H1 (cell line): ENCODE results near the gene GKN2. TPM values are rescaled to one million over a fixed set of nuclear protein-coding genes. Genes with fewer than 3 reads are reported as not detected.

ENCODE experiments used
- CTCF ChIA-PET: fragments of 300-600 bp; sonication (Branson Sonifier 250); formaldehyde crosslinking; loops from one replicate; lab custom pipeline; 2021; ENCODE audit not compliant: partially characterized antibody; lab: Charles Lee
- POLR2A ChIA-PET: fragments of 300-600 bp; sonication (Branson Sonifier 250); formaldehyde crosslinking; loops from one replicate; lab custom pipeline; 2021; ENCODE audit warnings: inconsistent platforms; ENCODE audit not compliant: partially characterized antibody; lab: Charles Lee
- DNase-seq, 2 experiments: peaks; one replicate each; pipeline versions ENCODE4 v3.0.0 to v3.0.0-alpha.2; 2010 to 2022; ENCODE audit warnings: low spot score in 2 of 2, low read depth in 1 of 2, mixed read lengths in 1 of 2
- FAIRE-seq: peaks from 2 replicates; lab custom pipeline; 2011; peaks lifted over from hg19 to GRCh38; lab: Jason Lieb, UNC
- H2AFZ ChIP-seq: 2 replicates; pipeline ENCODE4 v1.8.1; 2012; ENCODE audit warnings: low read length, inconsistent platforms
- H2AK5ac ChIP-seq: 2 replicates; pipeline ENCODE4 v1.6.1; 2013; ENCODE audit warnings: low read depth, low read length
- H2BK120ac ChIP-seq: replicated peaks from 2 replicates; pipeline ENCODE3; 2013; ENCODE audit warnings: low read depth, low read length, inconsistent platforms
- H2BK12ac ChIP-seq: 2 replicates; pipeline ENCODE4 v1.6.1; 2013; ENCODE audit warnings: low read depth, low read length
- H2BK15ac ChIP-seq: 2 replicates; pipeline ENCODE4 v1.6.1; 2013; ENCODE audit warnings: low read length
- H2BK20ac ChIP-seq: 2 replicates; pipeline ENCODE4 v1.6.1; 2013; ENCODE audit warnings: low read length
- H2BK5ac ChIP-seq: 2 replicates; pipeline ENCODE4 v1.6.1; 2013; ENCODE audit warnings: low read depth, low read length
- H3K14ac ChIP-seq: 2 replicates; pipeline ENCODE4 v1.6.1; 2013; ENCODE audit warnings: inconsistent platforms; ENCODE audit not compliant: insufficient read length
- H3K18ac ChIP-seq: 2 replicates; pipeline ENCODE4 v1.6.1; 2013; ENCODE audit warnings: low read length; ENCODE audit errors: extremely low read depth
- H3K23ac ChIP-seq: 2 replicates; pipeline ENCODE4 v1.6.1; 2013; ENCODE audit warnings: inconsistent platforms; ENCODE audit not compliant: insufficient read length
- H3K23me2 ChIP-seq: 2 replicates; pipeline ENCODE4 v1.6.1; 2013; ENCODE audit warnings: low read depth, low read length
- H3K27ac ChIP-seq: 2 replicates; pipeline ENCODE4 v1.6.1; 2011; ENCODE audit warnings: low read depth, low read length, inconsistent platforms
- H3K27me3 ChIP-seq, 4 experiments: replicated peaks in 1 of 4; 1 replicate in 1 of 4; 2 replicates in 3 of 4; pipeline versions ENCODE4 v1.6.1 to v1.8.1; 2011 to 2013; ENCODE audit warnings: low read length in 3 of 4, mild to moderate bottlenecking in 3 of 4, inconsistent platforms in 2 of 4, mixed read lengths in 2 of 4, moderate library complexity in 1 of 4; ENCODE audit not compliant: control insufficient read depth in 3 of 4, insufficient read depth in 3 of 4; ENCODE audit errors: extremely low read depth in 1 of 4
- H3K36me3 ChIP-seq, 4 experiments: 2 replicates each; pipeline versions ENCODE4 v1.6.1 to v1.8.1; 2011 to 2013; ENCODE audit warnings: mild to moderate bottlenecking in 4 of 4, low read length in 3 of 4, moderate library complexity in 2 of 4, control low read depth in 1 of 4, inconsistent platforms in 1 of 4; ENCODE audit not compliant: insufficient read depth in 4 of 4, control insufficient read depth in 2 of 4
- H3K4ac ChIP-seq: replicated peaks from 2 replicates; pipeline ENCODE3; 2013; ENCODE audit warnings: low read length, low read depth, mixed read lengths, inconsistent platforms; ENCODE audit not compliant: insufficient read length
- H3K4me1 ChIP-seq, 4 experiments: replicated peaks in 1 of 4; 1 replicate in 1 of 4; 2 replicates in 3 of 4; pipeline versions ENCODE4 v1.6.1 to v1.8.1; 2011 to 2013; ENCODE audit warnings: low read length in 3 of 4, inconsistent platforms in 2 of 4, mixed read lengths in 1 of 4; ENCODE audit not compliant: insufficient read depth in 4 of 4, control insufficient read depth in 3 of 4
- H3K4me2 ChIP-seq, 2 experiments: 2 replicates each; pipeline versions ENCODE4 v1.6.1 to v1.8.1; 2011 to 2013; ENCODE audit warnings: low read depth in 2 of 2, low read length in 2 of 2, control low read depth in 1 of 2, inconsistent platforms in 1 of 2, mild to moderate bottlenecking in 1 of 2; ENCODE audit not compliant: insufficient read depth in 1 of 2
- H3K4me3 ChIP-seq, 4 experiments: fragments of 200-600, 300-600 bp in 1 of 4; sonication (generic), shearing (Covaris generic), sonication (Bioruptor Twin) in 1 of 4; 2 replicates each; pipeline versions ENCODE4 v1.5.1 to v1.8.1; 2011 to 2016; ENCODE audit warnings: low read length in 4 of 4, low read depth in 3 of 4, control low read depth in 2 of 4, inconsistent platforms in 2 of 4, mild to moderate bottlenecking in 2 of 4, mixed read lengths in 1 of 4, moderate library complexity in 1 of 4; ENCODE audit not compliant: insufficient read depth in 2 of 4; ENCODE audit errors: extremely low read depth in 1 of 4
- H3K56ac ChIP-seq: replicated peaks from 2 replicates; pipeline ENCODE3; 2013; ENCODE audit warnings: low read depth, mild to moderate bottlenecking, mixed read lengths, low read length, inconsistent platforms; ENCODE audit not compliant: insufficient read length
- H3K79me1 ChIP-seq: 2 replicates; pipeline ENCODE4 v1.6.1; 2013; ENCODE audit warnings: low read depth, low read length, control low read depth
- H3K79me2 ChIP-seq, 2 experiments: 2 replicates each; pipeline versions ENCODE4 v1.6.1 to v1.8.1; 2012 to 2013; ENCODE audit warnings: low read length in 2 of 2, mild to moderate bottlenecking in 2 of 2, inconsistent platforms in 1 of 2; ENCODE audit not compliant: insufficient read depth in 2 of 2, control insufficient read depth in 1 of 2
- H3K9ac ChIP-seq, 4 experiments: replicated peaks in 1 of 4; 1 replicate in 1 of 4; 2 replicates in 3 of 4; pipeline versions ENCODE4 v1.6.1 to v1.8.1; 2011 to 2013; ENCODE audit warnings: low read depth in 3 of 4, low read length in 3 of 4, control low read depth in 2 of 4, mild to moderate bottlenecking in 2 of 4, moderate library complexity in 2 of 4, inconsistent platforms in 1 of 4; ENCODE audit errors: extremely low read depth in 1 of 4
- H3K9me3 ChIP-seq, 2 experiments: 2 replicates each; pipeline versions ENCODE4 v1.6.1 to v1.8.1; 2012 to 2013; ENCODE audit warnings: mild to moderate bottlenecking in 2 of 2, moderate library complexity in 2 of 2, control low read depth in 1 of 2, inconsistent platforms in 1 of 2, low read depth in 1 of 2, low read length in 1 of 2, mixed read lengths in 1 of 2; ENCODE audit not compliant: insufficient read depth in 2 of 2
- H4K20me1 ChIP-seq, 2 experiments: replicated peaks in 1 of 2; 2 replicates each; pipeline versions ENCODE3 to v1.8.1; 2011 to 2013; ENCODE audit warnings: inconsistent platforms in 2 of 2, low read length in 2 of 2, mild to moderate bottlenecking in 1 of 2; ENCODE audit not compliant: insufficient read depth in 2 of 2, control insufficient read depth in 1 of 2
- H4K5ac ChIP-seq: 2 replicates; pipeline ENCODE4 v1.6.1; 2013; ENCODE audit warnings: low read length, low read depth, mixed read lengths, inconsistent platforms; ENCODE audit not compliant: insufficient read length
- H4K8ac ChIP-seq: 2 replicates; pipeline ENCODE4 v1.8.0; 2013; ENCODE audit warnings: mild to moderate bottlenecking, moderate library complexity, low read length, inconsistent platforms; ENCODE audit not compliant: insufficient read depth; ENCODE audit errors: extremely low read depth
- H4K91ac ChIP-seq: replicated peaks from 2 replicates; pipeline ENCODE3; 2013; ENCODE audit warnings: low read length, mixed read lengths, inconsistent platforms; ENCODE audit not compliant: insufficient read length
- MAX ChIP-seq: IDR thresholded peaks from 2 replicates; pipeline ENCODE4 v1.6.1; 2012; ENCODE audit warnings: inconsistent platforms
- RBBP5 ChIP-seq: IDR thresholded peaks from 2 replicates; pipeline ENCODE4 v1.7.1; 2012; ENCODE audit warnings: low read depth, mild to moderate bottlenecking, inconsistent platforms, low read length, moderate library complexity, borderline replicate concordance
- WGBS, 2 experiments: shearing (Covaris generic) in 1 of 2; methylation state at CpG; one replicate each; pipeline versions ENCODE4 v1.1.6 to v1.1.7; 2013 to 2015; ENCODE audit warnings: low lambda C conversion rate in 2 of 2, mixed read lengths in 2 of 2, inconsistent platforms in 1 of 2, low coverage in 1 of 2, missing lambda C conversion rate in 1 of 2; ENCODE audit not compliant: insufficient replicate concordance in 2 of 2, insufficient coverage in 1 of 2, insufficient read length in 1 of 2; ENCODE audit errors: extremely low coverage in 1 of 2, missing lambda C conversion rate in 1 of 2; 5-methylcytosine and 5-hydroxymethylcytosine counted together
- polyA plus RNA-seq, 7 experiments: library from polyadenylated mRNA; depleted of rRNA in 3 of 7; stranded (reverse) in 5 of 7; unstranded in 2 of 7; fragments of >200 nt in 5 of 7; fragments of 200-250 nt in 2 of 7; gene quantifications; 1 replicate in 5 of 7; 2 replicates in 1 of 7; 4 replicates in 1 of 7; pipeline versions ENCODE4 v1.2.1 to v1.2.3, GENCODE V29; 2011 to 2013; ENCODE audit warnings: missing spikeins in 2 of 7, mixed read lengths in 2 of 7
- total RNA-seq: library from RNA; stranded (reverse); fragmentation: NEBNext Ultra II Directional; extraction: Animal tissue kit (Norgen Biotek cat#: 25700); gene quantifications from 2 replicates; pipeline ENCODE4 v1.2.1, GENCODE V29; 2021

Gene GKN2
- total and polyA plus RNA-seq, 2 of the 8 experiments (the other 6 are each of a cell fraction or from before 2014, with no cell fraction given) = not detected

- CTCF ChIA-PET = interaction anchor here (0.8 to 4.8 kb wide), 7 partner anchors 11 to 374 kb away, joined by 3 to 39 read pairs (median 3); no protein-coding TSS in a partner anchor
- Histone ChIP-seq H3K36me3 (no peaks in the 10 kb centered on the region), H4K91ac (no peak overlapping the region), H2BK120ac (no peak overlapping the region), H2AFZ (no peak overlapping the region), H4K20me1 (no peaks in the 10 kb centered on the region), H3K27ac (no peak overlapping the region), H3K23ac (no peak overlapping the region), H3K79me2 (no peaks in the 10 kb centered on the region), H4K5ac (no peak overlapping the region), H3K27me3 (no peaks in the 10 kb centered on the region), H3K4me1 (no peaks in the 10 kb centered on the region), H3K9me3 (no peaks in the 10 kb centered on the region), H2BK15ac (no peak overlapping the region), H3K4ac (no peak overlapping the region), H3K9ac (no peak overlapping the region), H3K56ac (no peak overlapping the region), H3K18ac (no peak overlapping the region), H3K14ac (no peak overlapping the region), H3K4me2 (no peak overlapping the region), H4K8ac (no peak overlapping the region), H3K23me2 (no peaks in the 10 kb centered on the region), H3K79me1 (no peaks in the 10 kb centered on the region), H2BK20ac (no peak overlapping the region), H2BK5ac (no peak overlapping the region), H3K4me3 (no peak overlapping the region), H2BK12ac (no peak overlapping the region), H2AK5ac (no peak overlapping the region)
- POLR2A ChIA-PET = interaction anchor here (0.9 to 1.0 kb wide), 2 partner anchors 12 to 20 kb away, joined by 3 read pairs; no protein-coding TSS in a partner anchor
- TF ChIP-seq MAX (no peak), RBBP5 (no peak)
- FAIRE-seq (no peak), DNase-seq (no peak)
- 80% methylated on average over 4 of the region's 4 CpGs; no CpG with 5 or more reads in 1 of the 2 experiments for WGBS, 2 experiments
Measured at GRCh38 chr2:68932402-68932801, 20.3 kb downstream of the GKN2 start.
